CD4-positive, CD25-positive, alpha-beta regulatory T cell (primary cell): ENCODE measurements around the gene SNRPD3. TPM values are rescaled to one million over a fixed set of nuclear protein-coding genes. Genes with fewer than 3 reads are reported as not detected.
"Not testable (repeated sequence)": the region's sequence is repeated elsewhere in the genome, so short reads cannot be mapped to it uniquely, and the experiment has no call there.

Experiments used
- ATAC-seq, 2 donors: fragments of 150-1000 bp; cut with Tn5 transposase; one replicate each; pipeline ENCODE4 v1.10.0; 2021; ENCODE audit warnings: low read depth in 2 of 2, moderate number of reproducible peaks in 2 of 2, moderate library complexity in 1 of 2
- DNase-seq, 3 donors: peaks; one replicate each; pipeline versions ENCODE4 v3.0.0 to v3.0.0-alpha.2; 2012 to 2022; ENCODE audit warnings: mixed read lengths in 1 of 3
- H3K27ac ChIP-seq: one replicate; pipeline ENCODE4 v1.7.0; 2013; ENCODE audit warnings: mild to moderate bottlenecking, low read length; ENCODE audit not compliant: insufficient read depth, poor library complexity, severe bottlenecking
- H3K27me3 ChIP-seq: one replicate; pipeline ENCODE4 v1.7.0; 2013; ENCODE audit warnings: low read length; ENCODE audit not compliant: control insufficient read depth, insufficient read depth
- H3K36me3 ChIP-seq: one replicate; pipeline ENCODE4 v1.7.0; 2013; ENCODE audit warnings: mild to moderate bottlenecking, low read length, moderate library complexity; ENCODE audit not compliant: control insufficient read depth, insufficient read depth
- H3K4me1 ChIP-seq: 2 replicates; pipeline ENCODE4 v1.7.0; 2013; ENCODE audit warnings: mild to moderate bottlenecking, low read length; ENCODE audit not compliant: insufficient read depth, control insufficient read depth, poor library complexity, severe bottlenecking
- H3K4me3 ChIP-seq: one replicate; pipeline ENCODE4 v1.7.0; 2013; ENCODE audit warnings: low read depth, mild to moderate bottlenecking, low read length, moderate library complexity
- H3K9me3 ChIP-seq, 2 experiments: 1 replicate in 1 of 2; 2 replicates in 1 of 2; pipeline ENCODE4 v1.7.0; 2013; ENCODE audit warnings: low read length in 2 of 2, mild to moderate bottlenecking in 1 of 2, moderate library complexity in 1 of 2; ENCODE audit not compliant: control insufficient read depth in 2 of 2
- H3K27ac Mint-ChIP-seq, 3 donors: one replicate each; pipeline ENCODE4 v1.8.0; 2020 to 2022; ENCODE audit warnings: mild to moderate bottlenecking in 3 of 3, mixed read lengths in 3 of 3, moderate library complexity in 2 of 3
- H3K27me3 Mint-ChIP-seq: one replicate; pipeline ENCODE4 v1.8.0; 2022; ENCODE audit warnings: mild to moderate bottlenecking, mixed read lengths
- H3K36me3 Mint-ChIP-seq: one replicate; pipeline ENCODE4 v1.8.0; 2020; ENCODE audit warnings: mixed read lengths
- H3K4me1 Mint-ChIP-seq, 4 donors: one replicate each; pipeline ENCODE4 v1.8.0; 2020 to 2022; ENCODE audit warnings: mixed read lengths in 4 of 4, mild to moderate bottlenecking in 1 of 4
- H3K4me3 Mint-ChIP-seq, 4 donors: one replicate each; pipeline ENCODE4 v1.8.0; 2020 to 2022; ENCODE audit warnings: mild to moderate bottlenecking in 4 of 4, mixed read lengths in 4 of 4, moderate library complexity in 3 of 4
- H3K9me3 Mint-ChIP-seq, 7 donors: one replicate each; pipeline ENCODE4 v1.8.0; 2020 to 2022; ENCODE audit warnings: mixed read lengths in 7 of 7, mild to moderate bottlenecking in 3 of 7, moderate library complexity in 2 of 7
- polyA plus RNA-seq, 4 donors: library from polyadenylated mRNA; unstranded; fragments of 300-500 nt; fragmentation: Illumina TruSeq; gene quantifications; one replicate each; pipeline ENCODE4 v1.2.3, GENCODE V29; 2021
- total RNA-seq: library from RNA; stranded (reverse); gene quantifications from one replicate; pipeline ENCODE4 v1.2.3, GENCODE V29; 2022

The SNRPD3 gene
- total and polyA plus RNA-seq, 5 donors from 2014 or later = 41.0 to 101 (median 83.7) TPM

DNA sequence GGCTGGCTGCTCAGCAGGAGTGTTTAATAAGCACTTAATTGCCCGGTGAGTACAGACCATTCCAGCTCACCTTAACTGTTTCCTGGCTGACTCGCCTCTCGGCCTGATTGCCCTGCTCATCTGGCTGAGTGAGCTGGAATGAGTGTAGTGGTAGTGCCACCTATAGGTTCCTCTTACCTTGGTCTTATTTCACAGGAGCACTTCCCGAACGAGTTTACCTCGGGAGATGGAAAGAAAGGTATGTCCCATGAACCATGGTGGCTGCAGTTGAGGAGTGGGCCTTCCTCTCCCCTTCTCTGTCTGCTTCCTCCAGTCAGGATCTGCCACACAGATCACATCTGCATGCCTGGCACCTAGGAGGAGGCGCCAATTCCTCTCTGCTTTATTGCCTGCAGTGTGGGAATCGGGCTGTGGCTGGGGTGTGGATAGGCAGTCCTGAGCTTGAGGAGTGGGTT lies 34.0 kb upstream of the SNRPD3 start:
- DNase-seq = peak in 2 of 3 donors; percentile 8 to 68
- no peak overlapping the region for H3K4me3 ChIP-seq
- no peak for ATAC-seq
- no peaks in the 10 kb centered on the region for H3K9me3 Mint-ChIP-seq
- no peak overlapping the region for H3K27ac Mint-ChIP-seq
- H3K36me3 ChIP-seq = no peaks in the 10 kb centered on the region
- no peak overlapping the region for H3K4me3 Mint-ChIP-seq
- no peaks in the 10 kb centered on the region for H3K27me3 Mint-ChIP-seq
- no peak overlapping the region for H3K27ac ChIP-seq
- H3K27me3 ChIP-seq = no peaks in the 10 kb centered on the region
- H3K9me3 ChIP-seq = no peaks in the 10 kb centered on the region
- H3K4me1 Mint-ChIP-seq = peaks cover 0 to 13% (median 6%) of the 10 kb centered on the region in 4 donors
- H3K4me1 ChIP-seq = peaks cover 7% of the 10 kb centered on the region
- no peaks in the 10 kb centered on the region for H3K36me3 Mint-ChIP-seq

DNA sequence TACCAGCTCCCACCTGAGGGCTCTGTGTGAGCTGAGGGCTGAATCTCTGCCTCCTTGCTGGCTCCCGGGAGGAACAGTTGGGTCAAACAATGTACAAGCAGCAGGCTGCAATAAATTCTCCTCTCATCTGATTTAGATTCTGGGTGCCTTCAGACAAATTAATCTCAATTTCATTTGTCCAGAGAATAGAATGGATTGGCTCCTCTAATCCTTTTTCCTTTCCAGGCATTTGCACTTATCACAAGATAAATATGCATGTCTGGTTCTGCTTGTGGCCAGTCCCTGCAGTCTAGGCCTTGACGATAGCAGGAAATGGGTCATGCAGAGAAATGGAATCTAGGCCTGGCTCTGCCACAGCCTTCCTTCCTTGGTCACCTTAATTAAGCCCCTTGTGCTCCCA lies 31.9 kb upstream of the SNRPD3 start:
- Histone ChIP-seq H3K36me3 (no peaks in the 10 kb centered on the region), H3K4me1 (peaks cover 7% of the 10 kb centered on the region), H3K27ac (no peak overlapping the region), H3K4me3 (no peak overlapping the region), H3K9me3 (no peaks in the 10 kb centered on the region), H3K27me3 (no peaks in the 10 kb centered on the region)
- Mint-ChIP-seq H3K36me3 (no peaks in the 10 kb centered on the region), H3K4me1 (peaks cover 0 to 13% (median 6%) of the 10 kb centered on the region in 4 donors), H3K27me3 (no peaks in the 10 kb centered on the region), H3K4me3 (no peak overlapping the region), H3K27ac (no peak overlapping the region), H3K9me3 (no peaks in the 10 kb centered on the region)
- DNase-seq (no peak), ATAC-seq (no peak)

DNA sequence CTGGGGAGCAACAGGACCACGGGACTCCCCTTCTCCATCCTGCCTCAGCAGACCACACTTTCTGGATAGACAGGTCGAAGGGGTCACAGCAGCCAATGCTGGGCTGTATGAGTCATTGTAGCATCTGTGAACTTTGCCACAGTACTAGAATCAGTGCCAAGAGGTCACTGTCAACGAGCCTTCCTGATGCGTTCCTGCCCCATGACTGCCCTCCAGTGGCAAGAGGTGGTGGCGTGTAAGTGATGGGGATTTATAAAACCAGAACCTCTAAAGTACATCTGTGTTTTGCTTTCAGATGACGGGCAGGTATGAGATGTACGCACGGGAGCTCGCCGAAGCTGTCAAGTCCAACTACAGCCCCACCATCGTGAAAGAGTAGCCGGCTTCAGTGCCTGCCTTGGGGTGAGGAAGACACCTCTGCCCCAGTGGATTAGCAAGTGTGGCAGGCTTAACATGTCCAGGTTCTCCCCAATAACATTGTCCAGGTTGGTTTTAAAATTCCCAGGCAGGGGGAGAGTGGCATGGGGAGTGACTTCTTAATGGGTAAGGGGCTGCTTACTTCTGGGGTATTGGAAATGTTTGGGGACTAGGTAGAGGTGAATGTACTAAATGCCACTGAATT lies 30.3 kb upstream of the SNRPD3 start:
- no peak overlapping the region for H3K27ac ChIP-seq
- ATAC-seq = peak; percentile 91 to 95
- H3K36me3 Mint-ChIP-seq = no peaks in the 10 kb centered on the region
- H3K27me3 Mint-ChIP-seq = no peaks in the 10 kb centered on the region
- no peak overlapping the region for H3K4me3 ChIP-seq
- peak; percentile 57 to 90 (median 73) for DNase-seq
- H3K4me1 Mint-ChIP-seq = peaks cover 0 to 13% (median 6%) of the 10 kb centered on the region in 4 donors
- H3K27ac Mint-ChIP-seq = peak overlapping the region in 1 of 3 donors; percentile 81
- H3K36me3 ChIP-seq = no peaks in the 10 kb centered on the region
- H3K27me3 ChIP-seq = no peaks in the 10 kb centered on the region
- H3K9me3 ChIP-seq = no peaks in the 10 kb centered on the region
- peaks cover 7% of the 10 kb centered on the region for H3K4me1 ChIP-seq
- no peaks in the 10 kb centered on the region for H3K9me3 Mint-ChIP-seq
- H3K4me3 Mint-ChIP-seq = no peak overlapping the region

DNA sequence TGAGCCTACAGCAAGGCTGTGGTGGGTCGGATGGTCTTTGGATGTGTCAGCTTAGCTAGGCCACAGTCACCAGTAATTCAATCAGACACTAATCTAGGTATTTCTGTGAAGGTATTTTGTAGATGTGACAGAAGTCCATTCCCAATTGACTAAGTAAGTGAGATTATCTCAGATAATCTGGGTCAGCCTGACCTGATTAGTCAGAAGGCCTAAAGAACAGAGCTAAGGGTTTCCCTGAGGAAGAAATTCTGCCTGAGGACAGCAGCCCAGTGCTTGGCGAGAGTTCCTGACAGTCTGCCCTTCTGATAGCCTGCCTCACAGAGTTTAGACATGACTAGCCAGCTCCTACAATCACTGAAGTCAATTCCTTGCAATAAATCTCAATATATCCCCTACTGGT lies 29.6 kb upstream of the SNRPD3 start:
- Histone ChIP-seq H3K9me3 (no peaks in the 10 kb centered on the region), H3K27ac (no peak overlapping the region), H3K4me3 (no peak overlapping the region), H3K4me1 (peaks cover 7% of the 10 kb centered on the region), H3K36me3 (no peaks in the 10 kb centered on the region), H3K27me3 (no peaks in the 10 kb centered on the region)
- Mint-ChIP-seq H3K4me3 (no peak overlapping the region), H3K36me3 (no peaks in the 10 kb centered on the region), H3K27ac (no peak overlapping the region), H3K4me1 (peaks cover 0 to 13% (median 5%) of the 10 kb centered on the region in 4 donors), H3K9me3 (no peaks in the 10 kb centered on the region), H3K27me3 (peaks cover 5% of the 10 kb centered on the region)
- no peak for DNase-seq
- ATAC-seq = no peak

DNA sequence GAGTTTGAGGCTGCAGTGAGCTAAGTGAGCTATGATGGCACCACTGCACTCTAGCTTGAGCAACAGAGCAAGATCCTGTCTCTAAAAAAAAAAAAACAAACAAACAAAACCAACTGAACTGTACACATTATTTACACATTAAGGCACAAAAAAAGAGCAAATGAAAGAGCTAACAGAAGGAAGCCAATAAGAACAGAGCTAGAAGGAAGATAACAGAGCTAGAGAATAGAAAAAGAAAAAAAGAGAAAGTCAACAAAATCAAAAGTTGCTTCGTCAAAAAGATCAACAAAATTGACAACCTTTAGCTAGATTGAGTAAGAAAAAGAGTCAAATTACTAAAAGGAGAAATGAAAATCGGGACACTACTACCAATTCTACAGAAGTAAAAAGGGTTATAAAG lies 25.9 kb upstream of the SNRPD3 start:
- H3K9me3 Mint-ChIP-seq = no peaks in the 10 kb centered on the region
- H3K27me3 Mint-ChIP-seq = peaks cover 5% of the 10 kb centered on the region
- H3K27ac ChIP-seq = no peak overlapping the region
- H3K4me3 Mint-ChIP-seq = no peak overlapping the region
- no peaks in the 10 kb centered on the region for H3K9me3 ChIP-seq
- no peak overlapping the region for H3K27ac Mint-ChIP-seq
- peaks cover 7% of the 10 kb centered on the region for H3K4me1 ChIP-seq
- H3K27me3 ChIP-seq = no peaks in the 10 kb centered on the region
- no peak overlapping the region for H3K4me3 ChIP-seq
- ATAC-seq (no peak), DNase-seq (no peak)
- no peaks in the 10 kb centered on the region for H3K36me3 ChIP-seq
- H3K36me3 Mint-ChIP-seq = no peaks in the 10 kb centered on the region
- H3K4me1 Mint-ChIP-seq = peaks cover 0 to 7% (median 3%) of the 10 kb centered on the region in 4 donors

DNA sequence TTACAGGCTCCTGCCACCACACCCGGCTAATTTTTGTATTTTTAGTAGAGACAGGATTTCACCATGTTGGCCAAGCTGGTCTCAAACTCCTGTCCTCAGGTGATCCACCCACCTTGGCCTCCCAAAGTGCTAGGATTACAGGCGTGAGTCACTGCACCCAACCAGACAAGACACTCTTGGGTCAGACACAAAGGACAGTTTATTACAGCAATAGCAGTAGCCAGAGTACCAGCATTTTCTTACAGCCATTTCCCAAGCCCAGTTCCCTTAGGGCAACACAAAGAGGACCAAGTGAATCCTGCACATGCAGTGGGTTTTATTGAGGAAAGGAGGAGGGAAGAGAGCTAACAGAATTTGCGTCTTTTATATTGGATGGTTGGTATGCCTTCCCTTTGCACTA lies 24.8 kb upstream of the SNRPD3 start:
- not testable (repeated sequence) for H3K9me3 Mint-ChIP-seq, H3K4me3 ChIP-seq, H3K27ac Mint-ChIP-seq, H3K36me3 Mint-ChIP-seq, ATAC-seq, H3K27me3 ChIP-seq, H3K27ac ChIP-seq, H3K36me3 ChIP-seq, H3K4me3 Mint-ChIP-seq, H3K4me1 ChIP-seq, DNase-seq, H3K27me3 Mint-ChIP-seq, H3K9me3 ChIP-seq, H3K4me1 Mint-ChIP-seq

DNA sequence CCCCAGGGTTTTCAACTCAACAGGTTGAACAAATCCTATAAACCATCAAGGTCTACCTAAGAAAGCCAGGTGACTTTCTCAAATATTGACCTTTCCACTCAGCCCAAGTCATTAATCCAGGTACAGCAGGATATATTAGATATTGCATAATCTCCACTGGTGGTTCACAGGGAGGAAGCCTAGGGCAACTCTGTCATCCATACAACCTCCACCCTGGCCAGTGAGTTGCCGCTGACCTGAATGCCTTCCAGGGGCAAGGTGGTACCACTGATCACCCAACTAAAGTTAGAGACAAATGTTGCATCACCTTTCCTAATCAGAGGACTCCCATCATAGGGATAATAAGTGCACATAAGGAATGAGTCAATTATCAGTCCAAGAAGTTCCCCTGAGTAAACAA lies 23.7 kb upstream of the SNRPD3 start:
- Mint-ChIP-seq H3K4me1 (no peaks in the 10 kb centered on the region), H3K27me3 (peaks cover 5% of the 10 kb centered on the region), H3K4me3 (no peak overlapping the region), H3K27ac (no peak overlapping the region), H3K36me3 (no peaks in the 10 kb centered on the region), H3K9me3 (no peaks in the 10 kb centered on the region)
- H3K27me3 ChIP-seq = no peaks in the 10 kb centered on the region
- H3K27ac ChIP-seq = no peak overlapping the region
- H3K4me1 ChIP-seq = no peaks in the 10 kb centered on the region
- no peaks in the 10 kb centered on the region for H3K36me3 ChIP-seq
- ATAC-seq (no peak), DNase-seq (no peak)
- no peak overlapping the region for H3K4me3 ChIP-seq
- H3K9me3 ChIP-seq = no peaks in the 10 kb centered on the region

DNA sequence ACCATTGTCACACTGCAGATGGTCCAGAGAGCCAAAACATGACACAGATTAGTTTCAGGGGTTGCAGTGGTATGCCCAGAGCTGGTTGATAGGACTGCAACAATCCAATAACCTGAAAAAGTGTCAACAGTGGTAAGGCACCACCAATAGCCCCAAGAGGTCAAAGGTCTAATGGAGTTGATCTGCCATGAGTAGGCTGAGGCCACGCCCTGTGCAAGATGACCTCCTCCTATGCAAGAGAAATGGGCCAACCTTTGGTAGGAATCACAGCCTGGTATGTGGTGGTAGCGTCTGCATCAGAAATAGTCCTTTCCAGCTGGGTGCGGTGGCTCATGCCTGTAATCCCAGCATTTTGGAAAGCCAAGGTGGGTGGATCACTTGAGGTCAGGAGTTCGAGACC lies 20.5 kb upstream of the SNRPD3 start:
- Histone ChIP-seq H3K9me3 (no peaks in the 10 kb centered on the region), H3K4me3 (no peak overlapping the region), H3K27me3 (no peaks in the 10 kb centered on the region), H3K27ac (no peak overlapping the region), H3K36me3 (peaks cover 6% of the 10 kb centered on the region), H3K4me1 (no peaks in the 10 kb centered on the region)
- H3K9me3 Mint-ChIP-seq = no peaks in the 10 kb centered on the region
- H3K36me3 Mint-ChIP-seq = peaks cover 9% of the 10 kb centered on the region
- DNase-seq (no peak), ATAC-seq (no peak)
- H3K4me1 Mint-ChIP-seq = peaks cover 0 to 2% (median 0%) of the 10 kb centered on the region in 4 donors
- H3K4me3 Mint-ChIP-seq = no peak overlapping the region
- H3K27ac Mint-ChIP-seq = no peak overlapping the region
- H3K27me3 Mint-ChIP-seq = peaks cover 5% of the 10 kb centered on the region
